HAP-1 (cell line): Measurements from ENCODE around the gene PPP1R12B.

ENCODE experiments used
- DNase-seq, 2 experiments: peaks; one replicate each; pipeline ENCODE4 v3.0.0-alpha.2; 2016 to 2020; ENCODE audit warnings: low spot score in 2 of 2
- H3K27me3 ChIP-seq: fragments of 250-450 bp; sonication (Bioruptor Pico); 2 replicates; pipeline ENCODE4 v1.5.1; 2020; ENCODE audit warnings: low read depth, mild to moderate bottlenecking, moderate library complexity
- H3K36me3 ChIP-seq: fragments of 250-450 bp; sonication (Bioruptor Pico); replicated peaks from 2 replicates; pipeline ENCODE4 v1.5.1; 2020; ENCODE audit warnings: mild to moderate bottlenecking
- H3K4me1 ChIP-seq: fragments of 250-450 bp; sonication (Bioruptor Pico); 2 replicates; pipeline ENCODE4 v1.5.1; 2020; ENCODE audit warnings: mild to moderate bottlenecking
- H3K4me3 ChIP-seq: fragments of 250-450 bp; sonication (Bioruptor Pico); 2 replicates; pipeline ENCODE4 v1.5.1; 2020; ENCODE audit warnings: mild to moderate bottlenecking, moderate library complexity
- H3K9me3 ChIP-seq: fragments of 250-450 bp; sonication (Bioruptor Pico); 2 replicates; pipeline ENCODE4 v1.5.1; 2020; ENCODE audit warnings: mild to moderate bottlenecking, moderate library complexity
- in situ Hi-C: fragments of 300-500 bp; cut with MboI; formaldehyde crosslinking; loops from 3 replicates; pipeline ENCODE4 v1.14.3; 2020; ENCODE audit warnings: low sequenced_read_pairs, inconsistent platforms, mixed read lengths

The PPP1R12B gene

GRCh38 chr1:202586871-202587270 lies 238.4 kb downstream of the PPP1R12B start:
- no peaks in the 10 kb centered on the region for H3K4me1 ChIP-seq
- H3K27me3 ChIP-seq, result no peaks in the 10 kb centered on the region
- no peaks in the 10 kb centered on the region for H3K9me3 ChIP-seq
- no peak for DNase-seq
- no peak overlapping the region for H3K4me3 ChIP-seq
- no peaks in the 10 kb centered on the region for H3K36me3 ChIP-seq
- in situ Hi-C loops, result no loop called here

GRCh38 chr1:202587859-202588485 lies 239.5 kb downstream of the PPP1R12B start:
- Histone ChIP-seq H3K36me3 (no peaks in the 10 kb centered on the region), H3K4me3 (no peak overlapping the region), H3K27me3 (no peaks in the 10 kb centered on the region), H3K4me1 (no peaks in the 10 kb centered on the region), H3K9me3 (no peaks in the 10 kb centered on the region)
- in situ Hi-C loops, result no loop called here
- DNase-seq, result no peak

GRCh38 chr1:202588503-202589189 lies 240.1 kb downstream of the PPP1R12B start:
- no peaks in the 10 kb centered on the region for H3K4me1 ChIP-seq
- no peak for DNase-seq

GRCh38 chr1:202589190-202589930 lies 240.9 kb downstream of the PPP1R12B start:
- no peaks in the 10 kb centered on the region for H3K4me1 ChIP-seq

More at GRCh38 chr1:202588503-202589189, 240.1 kb downstream of the PPP1R12B start:
- H3K27me3 ChIP-seq, result no peaks in the 10 kb centered on the region
- in situ Hi-C loops, result no loop called here
- no peaks in the 10 kb centered on the region for H3K9me3 ChIP-seq
- H3K36me3 ChIP-seq, result no peaks in the 10 kb centered on the region
- H3K4me3 ChIP-seq, result no peak overlapping the region

GRCh38 chr1:202590126-202590525 lies 241.6 kb downstream of the PPP1R12B start:
- DNase-seq, result no peak
- in situ Hi-C loops, result no loop called here
- Histone ChIP-seq H3K4me3 (no peak overlapping the region), H3K9me3 (no peaks in the 10 kb centered on the region), H3K27me3 (0 out of 2 replicates have a peak, but pooled peaks cover 2% of the 10 kb centered on the region), H3K4me1 (no peaks in the 10 kb centered on the region), H3K36me3 (no peaks in the 10 kb centered on the region)

More at GRCh38 chr1:202589190-202589930, 240.9 kb downstream of the PPP1R12B start:
- Histone ChIP-seq H3K27me3 (no peaks in the 10 kb centered on the region), H3K4me3 (no peak overlapping the region), H3K9me3 (no peaks in the 10 kb centered on the region), H3K36me3 (no peaks in the 10 kb centered on the region)
- in situ Hi-C loops, result no loop called here
- DNase-seq, result no peak

- no peak for DNase-seq
- in situ Hi-C loops, result no loop called here
- Histone ChIP-seq H3K9me3 (no peaks in the 10 kb centered on the region), H3K36me3 (no peaks in the 10 kb centered on the region), H3K27me3 (0 out of 2 replicates have a peak, but pooled peaks cover 4% of the 10 kb centered on the region), H3K4me1 (no peaks in the 10 kb centered on the region), H3K4me3 (no peak overlapping the region)
Measured at GRCh38 chr1:202590975-202591411, 242.5 kb downstream of the PPP1R12B start.

GRCh38 chr1:202591515-202591914 lies 243.0 kb downstream of the PPP1R12B start:
- Histone ChIP-seq H3K27me3 (0 out of 2 replicates have a peak, but pooled peaks cover 4% of the 10 kb centered on the region), H3K36me3 (no peaks in the 10 kb centered on the region), H3K9me3 (no peaks in the 10 kb centered on the region), H3K4me1 (no peaks in the 10 kb centered on the region), H3K4me3 (no peak overlapping the region)
- in situ Hi-C loops, result no loop called here
- no peak for DNase-seq

- DNase-seq, result no peak
- Histone ChIP-seq H3K9me3 (no peaks in the 10 kb centered on the region), H3K27me3 (0 out of 2 replicates have a peak, but pooled peaks cover 4% of the 10 kb centered on the region), H3K4me1 (no peaks in the 10 kb centered on the region), H3K4me3 (no peak overlapping the region), H3K36me3 (no peaks in the 10 kb centered on the region)
- in situ Hi-C loops, result no loop called here
Measured at GRCh38 chr1:202592146-202592545, 243.6 kb downstream of the PPP1R12B start.

GRCh38 chr1:202593845-202594244 lies 245.3 kb downstream of the PPP1R12B start:
- Histone ChIP-seq H3K9me3 (no peaks in the 10 kb centered on the region), H3K4me1 (no peaks in the 10 kb centered on the region), H3K36me3 (no peaks in the 10 kb centered on the region), H3K4me3 (no peak overlapping the region), H3K27me3 (0 out of 2 replicates have a peak, but pooled peaks cover 4% of the 10 kb centered on the region)
- in situ Hi-C loops, result no loop called here
- no peak for DNase-seq

GRCh38 chr1:202596638-202597037 lies 248.1 kb downstream of the PPP1R12B start:
- Histone ChIP-seq H3K4me3 (no peak overlapping the region), H3K4me1 (no peaks in the 10 kb centered on the region), H3K9me3 (no peaks in the 10 kb centered on the region), H3K36me3 (no peaks in the 10 kb centered on the region), H3K27me3 (0 out of 2 replicates have a peak, but pooled peaks cover 4% of the 10 kb centered on the region)
- DNase-seq, result no peak
- in situ Hi-C loops, result no loop called here

- H3K4me1 ChIP-seq, result no peaks in the 10 kb centered on the region
- no peak overlapping the region for H3K4me3 ChIP-seq
- no peak for DNase-seq
- H3K27me3 ChIP-seq, result 0 out of 2 replicates have a peak, but pooled peaks cover 4% of the 10 kb centered on the region
- no peaks in the 10 kb centered on the region for H3K9me3 ChIP-seq
- no peaks in the 10 kb centered on the region for H3K36me3 ChIP-seq
- in situ Hi-C loops, result no loop called here
Measured at GRCh38 chr1:202597090-202597761, 248.7 kb downstream of the PPP1R12B start.

- H3K4me1 ChIP-seq, result no peaks in the 10 kb centered on the region
- H3K36me3 ChIP-seq, result no peaks in the 10 kb centered on the region
- DNase-seq, result peak; percentile 65 to 73
- no peaks in the 10 kb centered on the region for H3K9me3 ChIP-seq
- 0 out of 2 replicates have a peak, but pooled peaks cover 4% of the 10 kb centered on the region for H3K27me3 ChIP-seq
- H3K4me3 ChIP-seq, result no peak overlapping the region
- in situ Hi-C loops, result no loop called here
Measured at GRCh38 chr1:202599669-202600431, 251.4 kb downstream of the PPP1R12B start.
